Activated naive CD4-positive, alpha-beta T cell (primary cell): ENCODE measurements around the gene VPS4B.
"Not testable (repeated sequence)": the region's sequence is repeated elsewhere in the genome, so short reads cannot be mapped to it uniquely, and the experiment has no call there.

Experiments used
- DNase-seq, 4 experiments: peaks; one replicate each; lab custom pipeline; 2025; lab: John Stamatoyannopoulos, UW

The VPS4B gene

GRCh38 chr18:63367053-63367953 is 55.0 kb downstream of the VPS4B start, which contains the start of gene KDSR:
Gene KDSR (minus strand): TSS chr18:63367206. CDS start chr18:63367118, 88 bp downstream.
- peak; percentile 41 to 73 (median 60) for DNase-seq

GRCh38 chr18:63366213-63367052 is 55.8 kb downstream of the VPS4B start:
- peak; percentile 13 to 48 (median 22) for DNase-seq

GRCh38 chr18:63365876-63366212 is 56.4 kb downstream of the VPS4B start:
- DNase-seq, result no peak

GRCh38 chr18:63363951-63364350 is 58.3 kb downstream of the VPS4B start:
- no peak for DNase-seq

- DNase-seq, result not testable (repeated sequence)
Measured at GRCh38 chr18:63363420-63363819, 58.9 kb downstream of the VPS4B start.

GRCh38 chr18:63356272-63356896 is 65.9 kb downstream of the VPS4B start:
- DNase-seq, result no peak

GRCh38 chr18:63350230-63350629 is 72.0 kb downstream of the VPS4B start:
- no peak for DNase-seq

GRCh38 chr18:63348508-63349136 is 73.7 kb downstream of the VPS4B start:
- no peak for DNase-seq

GRCh38 chr18:63346480-63347183 is 75.6 kb downstream of the VPS4B start:
- no peak for DNase-seq

GRCh38 chr18:63346031-63346430 is 76.2 kb downstream of the VPS4B start:
- no peak for DNase-seq

GRCh38 chr18:63344918-63345317 is 77.4 kb downstream of the VPS4B start:
- DNase-seq, result no peak

- DNase-seq, result no peak
Measured at GRCh38 chr18:63344263-63344662, 78.0 kb downstream of the VPS4B start.

GRCh38 chr18:63342206-63342605 is 80.1 kb downstream of the VPS4B start:
- peak in 1 of 4 experiments; percentile 4 for DNase-seq

- peak in 1 of 4 experiments; percentile 23 for DNase-seq
Measured at GRCh38 chr18:63339920-63340484, 82.3 kb downstream of the VPS4B start.
